ENCODE data around the gene SPOCK3. TPM values are rescaled to one million over a fixed set of nuclear protein-coding genes. Genes with fewer than 3 reads are reported as not detected.

The SPOCK3 gene
- 0.07 to 0.10 TPM (median 0.07 TPM) in 3 of 5 replicates, not detected in the others for total RNA-seq (2022; extraction: Qiagen RNA extraction; ENCODE audit: low read depth)

GRCh38 chr4:167234316-167234881, at the start of gene SPOCK3:
Gene SPOCK3 (minus strand): TSS chr4:167234494.

